ENCODE data around the gene KDM3B. TPM values are rescaled to one million over a fixed set of nuclear protein-coding genes. Genes with fewer than 3 reads are reported as not detected.

KDM3B gene
- total and polyA plus RNA-seq, 9 of the 15 experiments (the other 6 are each of a cell fraction or from before 2014, with no cell fraction given): 13.8 to 62.8 (median 41.9) TPM

DNA sequence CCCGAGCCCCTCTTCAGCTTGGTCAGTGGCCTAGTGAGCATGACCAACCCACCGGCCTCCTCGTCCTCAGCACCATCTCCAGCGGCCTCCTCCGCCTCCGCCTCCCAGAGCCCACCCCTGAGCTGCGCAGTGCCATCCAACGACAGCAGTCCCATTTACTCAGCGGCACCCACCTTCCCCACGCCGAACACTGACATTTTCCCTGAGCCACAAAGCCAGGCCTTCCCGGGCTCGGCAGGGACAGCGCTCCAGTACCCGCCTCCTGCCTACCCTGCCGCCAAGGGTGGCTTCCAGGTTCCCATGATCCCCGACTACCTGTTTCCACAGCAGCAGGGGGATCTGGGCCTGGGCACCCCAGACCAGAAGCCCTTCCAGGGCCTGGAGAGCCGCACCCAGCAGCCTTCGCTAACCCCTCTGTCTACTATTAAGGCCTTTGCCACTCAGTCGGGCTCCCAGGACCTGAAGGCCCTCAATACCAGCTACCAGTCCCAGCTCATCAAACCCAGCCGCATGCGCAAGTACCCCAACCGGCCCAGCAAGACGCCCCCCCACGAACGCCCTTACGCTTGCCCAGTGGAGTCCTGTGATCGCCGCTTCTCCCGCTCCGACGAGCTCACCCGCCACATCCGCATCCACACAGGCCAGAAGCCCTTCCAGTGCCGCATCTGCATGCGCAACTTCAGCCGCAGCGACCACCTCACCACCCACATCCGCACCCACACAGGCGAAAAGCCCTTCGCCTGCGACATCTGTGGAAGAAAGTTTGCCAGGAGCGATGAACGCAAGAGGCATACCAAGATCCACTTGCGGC, 114.6 kb downstream of the KDM3B start (continued):
- TF ChIP-seq NFRKB (IDR thresholded peaks at IDR 0.05; ENCODE audit: low read depth) (no peak), MIER1 (IDR thresholded peaks at IDR 0.05; ENCODE audit: low read depth) (no peak), RFX7 (CRISPR knock-in tag; IDR thresholded peaks at IDR 0.05) (no peak), TCF7L2 (IDR thresholded peaks at IDR 0.05; ENCODE audit: low read depth, low read length) (no peak), SMAD1 (IDR thresholded peaks at IDR 0.05; ENCODE audit: low read depth, low read length, partially characterized antibody) (peak; percentile 48), RBM25 (IDR thresholded peaks at IDR 0.05; ENCODE audit: low read depth, low read length, severe bottlenecking) (no peak), ZNF354B (CRISPR knock-in tag; IDR thresholded peaks at IDR 0.05) (no peak), NR3C1 (CRISPR knock-in tag; IDR thresholded peaks at IDR 0.05) (peak; percentile 30; the same call in 1 of the 2 replicates), MTF1 (CRISPR knock-in tag; IDR thresholded peaks at IDR 0.05; ENCODE audit: borderline replicate concordance) (no peak), PRMT5 (CRISPR knock-in tag; IDR thresholded peaks at IDR 0.05) (no peak), PTRF (tag; IDR thresholded peaks at IDR 0.05) (no peak), OTX1 (CRISPR knock-in tag; IDR thresholded peaks at IDR 0.05) (no peak), ZNF140 (CRISPR knock-in tag; IDR thresholded peaks at IDR 0.05) (no peak), NBN (IDR thresholded peaks at IDR 0.05; ENCODE audit: low read depth) (no peak), RBFOX2 (IDR thresholded peaks at IDR 0.05; ENCODE audit: low read depth, low read length) (peak; percentile 83), ZNF785 (CRISPR knock-in tag; IDR thresholded peaks at IDR 0.05) (no peak), FOXK2 (conservative IDR thresholded peaks at IDR 0.05 in 1 of 2, IDR thresholded peaks at IDR 0.05 in 1 of 2; ENCODE audit: low read depth in 2 of 2) (no peak)
- TF ChIP-seq, protein P1, sequence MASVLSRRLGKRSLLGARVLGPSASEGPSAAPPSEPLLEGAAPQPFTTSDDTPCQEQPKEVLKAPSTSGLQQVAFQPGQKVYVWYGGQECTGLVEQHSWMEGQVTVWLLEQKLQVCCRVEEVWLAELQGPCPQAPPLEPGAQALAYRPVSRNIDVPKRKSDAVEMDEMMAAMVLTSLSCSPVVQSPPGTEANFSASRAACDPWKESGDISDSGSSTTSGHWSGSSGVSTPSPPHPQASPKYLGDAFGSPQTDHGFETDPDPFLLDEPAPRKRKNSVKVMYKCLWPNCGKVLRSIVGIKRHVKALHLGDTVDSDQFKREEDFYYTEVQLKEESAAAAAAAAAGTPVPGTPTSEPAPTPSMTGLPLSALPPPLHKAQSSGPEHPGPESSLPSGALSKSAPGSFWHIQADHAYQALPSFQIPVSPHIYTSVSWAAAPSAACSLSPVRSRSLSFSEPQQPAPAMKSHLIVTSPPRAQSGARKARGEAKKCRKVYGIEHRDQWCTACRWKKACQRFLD (CRISPR knock-in tag; IDR thresholded peaks at IDR 0.05): no peak
- TF ChIP-seq, protein P2, sequence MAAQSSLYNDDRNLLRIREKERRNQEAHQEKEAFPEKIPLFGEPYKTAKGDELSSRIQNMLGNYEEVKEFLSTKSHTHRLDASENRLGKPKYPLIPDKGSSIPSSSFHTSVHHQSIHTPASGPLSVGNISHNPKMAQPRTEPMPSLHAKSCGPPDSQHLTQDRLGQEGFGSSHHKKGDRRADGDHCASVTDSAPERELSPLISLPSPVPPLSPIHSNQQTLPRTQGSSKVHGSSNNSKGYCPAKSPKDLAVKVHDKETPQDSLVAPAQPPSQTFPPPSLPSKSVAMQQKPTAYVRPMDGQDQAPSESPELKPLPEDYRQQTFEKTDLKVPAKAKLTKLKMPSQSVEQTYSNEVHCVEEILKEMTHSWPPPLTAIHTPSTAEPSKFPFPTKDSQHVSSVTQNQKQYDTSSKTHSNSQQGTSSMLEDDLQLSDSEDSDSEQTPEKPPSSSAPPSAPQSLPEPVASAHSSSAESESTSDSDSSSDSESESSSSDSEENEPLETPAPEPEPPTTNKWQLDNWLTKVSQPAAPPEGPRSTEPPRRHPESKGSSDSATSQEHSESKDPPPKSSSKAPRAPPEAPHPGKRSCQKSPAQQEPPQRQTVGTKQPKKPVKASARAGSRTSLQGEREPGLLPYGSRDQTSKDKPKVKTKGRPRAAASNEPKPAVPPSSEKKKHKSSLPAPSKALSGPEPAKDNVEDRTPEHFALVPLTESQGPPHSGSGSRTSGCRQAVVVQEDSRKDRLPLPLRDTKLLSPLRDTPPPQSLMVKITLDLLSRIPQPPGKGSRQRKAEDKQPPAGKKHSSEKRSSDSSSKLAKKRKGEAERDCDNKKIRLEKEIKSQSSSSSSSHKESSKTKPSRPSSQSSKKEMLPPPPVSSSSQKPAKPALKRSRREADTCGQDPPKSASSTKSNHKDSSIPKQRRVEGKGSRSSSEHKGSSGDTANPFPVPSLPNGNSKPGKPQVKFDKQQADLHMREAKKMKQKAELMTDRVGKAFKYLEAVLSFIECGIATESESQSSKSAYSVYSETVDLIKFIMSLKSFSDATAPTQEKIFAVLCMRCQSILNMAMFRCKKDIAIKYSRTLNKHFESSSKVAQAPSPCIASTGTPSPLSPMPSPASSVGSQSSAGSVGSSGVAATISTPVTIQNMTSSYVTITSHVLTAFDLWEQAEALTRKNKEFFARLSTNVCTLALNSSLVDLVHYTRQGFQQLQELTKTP (IDR thresholded peaks at IDR 0.05; ENCODE audit: low read depth in 1 of 2, partially characterized antibody in 2 of 2): no peak
- TF ChIP-seq, protein P3, sequence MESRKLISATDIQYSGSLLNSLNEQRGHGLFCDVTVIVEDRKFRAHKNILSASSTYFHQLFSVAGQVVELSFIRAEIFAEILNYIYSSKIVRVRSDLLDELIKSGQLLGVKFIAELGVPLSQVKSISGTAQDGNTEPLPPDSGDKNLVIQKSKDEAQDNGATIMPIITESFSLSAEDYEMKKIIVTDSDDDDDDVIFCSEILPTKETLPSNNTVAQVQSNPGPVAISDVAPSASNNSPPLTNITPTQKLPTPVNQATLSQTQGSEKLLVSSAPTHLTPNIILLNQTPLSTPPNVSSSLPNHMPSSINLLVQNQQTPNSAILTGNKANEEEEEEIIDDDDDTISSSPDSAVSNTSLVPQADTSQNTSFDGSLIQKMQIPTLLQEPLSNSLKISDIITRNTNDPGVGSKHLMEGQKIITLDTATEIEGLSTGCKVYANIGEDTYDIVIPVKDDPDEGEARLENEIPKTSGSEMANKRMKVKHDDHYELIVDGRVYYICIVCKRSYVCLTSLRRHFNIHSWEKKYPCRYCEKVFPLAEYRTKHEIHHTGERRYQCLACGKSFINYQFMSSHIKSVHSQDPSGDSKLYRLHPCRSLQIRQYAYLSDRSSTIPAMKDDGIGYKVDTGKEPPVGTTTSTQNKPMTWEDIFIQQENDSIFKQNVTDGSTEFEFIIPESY (CRISPR knock-in tag; IDR thresholded peaks at IDR 0.05): peak; percentile 99
- TF ChIP-seq, protein P4, sequence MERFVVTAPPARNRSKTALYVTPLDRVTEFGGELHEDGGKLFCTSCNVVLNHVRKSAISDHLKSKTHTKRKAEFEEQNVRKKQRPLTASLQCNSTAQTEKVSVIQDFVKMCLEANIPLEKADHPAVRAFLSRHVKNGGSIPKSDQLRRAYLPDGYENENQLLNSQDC (CRISPR knock-in tag; IDR thresholded peaks at IDR 0.05): no peak
